K562 (cell line): Measurements from ENCODE around the gene CRABP2. TPM values are rescaled to one million over a fixed set of nuclear protein-coding genes. Genes with fewer than 3 reads are reported as not detected.

Experiments used
- ATAC-seq: fragments of 200-7000 bp; cut with Tn5 transposase; 3 replicates; pipeline ENCODE4 v1.9.1; 2020; ENCODE audit warnings: moderate library complexity
- BruUV-seq: library from RNA; stranded (reverse); fragments of 400-500 nt; replicated peaks from 2 replicates; lab custom pipeline; 2021; lab: Mats Ljungman, UMichigan
- CTCF ChIA-PET: fragments of 300-600 bp; formaldehyde crosslinking; extraction: SDS; loops from one replicate; lab custom pipeline; 2021; ENCODE audit warnings: low intra/inter-chr PET ratio; lab: Yijun Ruan, JAX
- POLR2A ChIA-PET: fragments of 300-600, 350-650 bp; sonication (Branson Sonifier 250); formaldehyde crosslinking; extraction: SDS; loops from one replicate; lab custom pipeline; 2021; ENCODE audit warnings: antibody characterized with exemption, inconsistent platforms; lab: Yijun Ruan, JAX
- DNase-seq, 4 experiments: peaks; one replicate each; pipeline versions ENCODE4 v3.0.0 to v3.0.0-alpha.2; 2011 to 2018; ENCODE audit warnings: low spot score in 3 of 4, mixed read lengths in 3 of 4; ENCODE audit errors: extremely low read depth in 1 of 4
- FAIRE-seq: peaks from 2 replicates; lab custom pipeline; 2011; peaks lifted over from hg19 to GRCh38; lab: Jason Lieb, UNC
- H2AFZ ChIP-seq: 2 replicates; pipeline ENCODE4 v1.6.0; 2011; ENCODE audit warnings: low read depth, low read length, control low read depth, inconsistent platforms
- H3K27ac ChIP-seq: fragments of 200-600 bp; 3 replicates; pipeline ENCODE4 v1.8.0; 2011; ENCODE audit warnings: low read depth, mild to moderate bottlenecking, control low read depth, inconsistent platforms, low read length, moderate library complexity, mixed read lengths; ENCODE audit errors: extremely low read depth
- H3K27me3 ChIP-seq, 2 experiments: fragments of 300-600 bp in 1 of 2; 2 replicates in 1 of 2; 3 replicates in 1 of 2; pipeline versions ENCODE4 v1.6.0 to v1.8.0; 2011; ENCODE audit warnings: inconsistent platforms in 2 of 2, low read length in 2 of 2, mild to moderate bottlenecking in 1 of 2, mixed read lengths in 1 of 2, moderate library complexity in 1 of 2; ENCODE audit not compliant: control insufficient read depth in 2 of 2, insufficient read depth in 2 of 2
- H3K36me3 ChIP-seq: fragments of 300-600 bp; 3 replicates; pipeline ENCODE4 v1.8.0; 2011; ENCODE audit warnings: mild to moderate bottlenecking, low read length, inconsistent platforms; ENCODE audit not compliant: control insufficient read depth, insufficient read depth
- H3K4me1 ChIP-seq, 2 experiments: fragments of 200-600 bp in 1 of 2; replicated peaks in 1 of 2; 2 replicates in 1 of 2; 3 replicates in 1 of 2; pipeline versions ENCODE4 v1.5.1 to v1.8.0; 2011; ENCODE audit warnings: inconsistent platforms in 2 of 2, low read length in 2 of 2, mild to moderate bottlenecking in 1 of 2, mixed read lengths in 1 of 2, moderate library complexity in 1 of 2; ENCODE audit not compliant: control insufficient read depth in 2 of 2, insufficient read depth in 2 of 2
- H3K4me2 ChIP-seq: 2 replicates; pipeline ENCODE4 v1.6.1; 2011; ENCODE audit warnings: low read length, control low read depth, inconsistent platforms, mixed read lengths; ENCODE audit not compliant: insufficient read depth
- H3K4me3 ChIP-seq: fragments of 200-600 bp; sonication (generic), shearing (Covaris generic); 2 replicates; pipeline ENCODE4 v1.5.1; 2016; ENCODE audit warnings: control low read depth, inconsistent platforms
- H3K79me2 ChIP-seq: fragments of 200-600 bp; 3 replicates; pipeline ENCODE4 v1.8.0; 2011; ENCODE audit warnings: low read length, inconsistent platforms; ENCODE audit not compliant: control insufficient read depth, insufficient read depth
- H3K9ac ChIP-seq, 2 experiments: 2 replicates each; pipeline versions ENCODE4 v1.6.0 to v1.6.1; 2011; ENCODE audit warnings: low read depth in 2 of 2, low read length in 2 of 2, control low read depth in 1 of 2, inconsistent platforms in 1 of 2, mild to moderate bottlenecking in 1 of 2, mixed read lengths in 1 of 2; ENCODE audit not compliant: insufficient read depth in 1 of 2
- H3K9me1 ChIP-seq: one replicate; pipeline ENCODE4 v1.6.0; 2011; ENCODE audit warnings: inconsistent platforms, mild to moderate bottlenecking, low read length, moderate library complexity; ENCODE audit not compliant: control insufficient read depth, insufficient read depth
- H3K9me3 ChIP-seq: replicated peaks from 2 replicates; pipeline ENCODE4 v1.5.1; 2011; ENCODE audit warnings: low read depth, low read length, inconsistent platforms; ENCODE audit not compliant: control insufficient read depth, insufficient read depth
- H4K20me1 ChIP-seq: replicated peaks from 2 replicates; pipeline ENCODE4 v1.6.1; 2011; ENCODE audit warnings: low read length, inconsistent platforms, mixed read lengths; ENCODE audit not compliant: control insufficient read depth, insufficient read depth
- HNRNPL ChIP-seq: fragments of 200-400 bp; formaldehyde crosslinking; IDR thresholded peaks from 2 replicates; pipeline ENCODE4 v1.6.1; 2017; ENCODE audit warnings: low read depth, mild to moderate bottlenecking, low read length
- NBN ChIP-seq: fragments of 450-650 bp; IDR thresholded peaks from 2 replicates; pipeline ENCODE4 v1.6.1; 2016; ENCODE audit warnings: low read depth, mild to moderate bottlenecking
- PCBP2 ChIP-seq: fragments of 200-400 bp; formaldehyde crosslinking; IDR thresholded peaks from 2 replicates; pipeline ENCODE4 v1.6.1; 2018; ENCODE audit warnings: low read length, low read depth, mild to moderate bottlenecking, moderate library complexity; ENCODE audit not compliant: poor library complexity, severe bottlenecking
- POU5F1 ChIP-seq: fragments of 150-350 bp; IDR thresholded peaks from 2 replicates; pipeline ENCODE4 v1.6.1; 2014; ENCODE audit warnings: borderline replicate concordance, low read length, low read depth, mild to moderate bottlenecking; ENCODE audit not compliant: partially characterized antibody
- SREBF2 ChIP-seq: sonication (generic); formaldehyde crosslinking; IDR thresholded peaks from 2 replicates; pipeline ENCODE4 v1.4.0; 2020; ENCODE audit warnings: mild to moderate bottlenecking, missing genetic modification reagents
- ZNF134 ChIP-seq: fragments of 250-450 bp; sonication (Bioruptor Pico); conservative IDR thresholded peaks from 2 replicates; pipeline ENCODE4 v1.4.0; 2020
- ZNF184 ChIP-seq: sonication (generic); formaldehyde crosslinking; IDR thresholded peaks from 2 replicates; pipeline ENCODE4 v1.5.0; 2020; ENCODE audit warnings: missing genetic modification reagents
- ZNF23 ChIP-seq: fragments of 250-450 bp; sonication (Bioruptor Pico); IDR thresholded peaks from 2 replicates; pipeline ENCODE4 v1.4.0; 2020; ENCODE audit warnings: mild to moderate bottlenecking
- ZNF24 ChIP-seq: fragments of 450-650 bp; IDR thresholded peaks from 2 replicates; pipeline ENCODE4 v1.6.1; 2016
- ZNF263 ChIP-seq: sonication (generic); formaldehyde crosslinking; IDR thresholded peaks from 2 replicates; pipeline ENCODE4 v1.8.0; 2022; ENCODE audit warnings: mild to moderate bottlenecking, missing genetic modification reagents, borderline replicate concordance
- ZNF780A ChIP-seq: fragments of 250-450 bp; sonication (Bioruptor Pico); IDR thresholded peaks from 2 replicates; pipeline ENCODE4 v1.5.0; 2021; ENCODE audit warnings: mild to moderate bottlenecking
- WGBS: fragments of 100-300 bp; shearing (Covaris generic); methylation state at CpG from one replicate; pipeline ENCODE4 v1.1.6; 2016; ENCODE audit warnings: low coverage, mixed read lengths; ENCODE audit not compliant: insufficient coverage; ENCODE audit errors: missing lambda C conversion rate; 5-methylcytosine and 5-hydroxymethylcytosine counted together
- in situ Hi-C: fragments of 300-500 bp; cut with MboI; formaldehyde crosslinking; loops from 4 replicates; pipeline ENCODE4 v1.15.0; 2018; ENCODE audit warnings: inconsistent platforms, mixed read lengths
- intact Hi-C: fragments of 100-400 bp; cut with micrococcal nuclease; formaldehyde crosslinking; loops from 2 replicates; pipeline ENCODE4 v1.14.2; 2022
- polyA plus RNA-seq, 8 experiments: library from polyadenylated mRNA; depleted of rRNA in 4 of 8; stranded (reverse) in 5 of 8; unstranded in 3 of 8; fragments of >200 nt; fragmentation: Nextera tagmentation in 2 of 8; fragmentation: Illumina TruSeq in 1 of 8; extraction: Ambion mirVana in 2 of 8; extraction: Trizol in 1 of 8; gene quantifications; 2 replicates each; pipeline versions ENCODE4 v1.2.1 to v1.2.3, GENCODE V29; 2011 to 2014; ENCODE audit warnings: inconsistent platforms in 1 of 8, missing spikeins in 1 of 8
- total RNA-seq, 7 experiments: library from RNA; depleted of rRNA in 6 of 7; stranded (reverse); fragments of >200 nt in 6 of 7; fragmentation: Illumina TruSeq in 2 of 7; extraction: Trizol in 2 of 7; gene quantifications; 2 replicates each; pipeline versions ENCODE4 v1.2.1 to v1.2.3, GENCODE V29; 2011 to 2021; ENCODE audit warnings: low replicate concordance in 1 of 7
- TF ChIP-seq, protein P1 (sequence below), 2 experiments: fragments of 450-650 bp; conservative IDR thresholded peaks; 2 replicates each; pipeline ENCODE4 v1.6.1; 2017; ENCODE audit warnings: mild to moderate bottlenecking in 2 of 2, moderate library complexity in 2 of 2
- TF ChIP-seq, protein P2 (sequence below), 2 experiments: fragments of 200-800 bp in 1 of 2; sonication (Bioruptor generic) in 1 of 2; sonication (generic) in 1 of 2; formaldehyde crosslinking in 1 of 2; IDR thresholded peaks in 1 of 2; conservative IDR thresholded peaks in 1 of 2; 2 replicates each; pipeline versions ENCODE4 v1.5.0 to v1.6.1; 2016 to 2020; ENCODE audit warnings: missing compliant biosample characterization in 1 of 2, missing genetic modification characterization in 1 of 2, missing genetic modification reagents in 1 of 2
- TF ChIP-seq, protein P3 (sequence below): fragments of 250-450 bp; sonication (Bioruptor Pico); IDR thresholded peaks from 2 replicates; pipeline ENCODE4 v1.8.0; 2022; ENCODE audit warnings: inconsistent platforms

CRABP2 gene
- total and polyA plus RNA-seq, 9 of the 15 experiments (the other 6 are each of a cell fraction or from before 2014, with no cell fraction given), result 0.30 to 2.5 (median 0.82) TPM

DNA sequence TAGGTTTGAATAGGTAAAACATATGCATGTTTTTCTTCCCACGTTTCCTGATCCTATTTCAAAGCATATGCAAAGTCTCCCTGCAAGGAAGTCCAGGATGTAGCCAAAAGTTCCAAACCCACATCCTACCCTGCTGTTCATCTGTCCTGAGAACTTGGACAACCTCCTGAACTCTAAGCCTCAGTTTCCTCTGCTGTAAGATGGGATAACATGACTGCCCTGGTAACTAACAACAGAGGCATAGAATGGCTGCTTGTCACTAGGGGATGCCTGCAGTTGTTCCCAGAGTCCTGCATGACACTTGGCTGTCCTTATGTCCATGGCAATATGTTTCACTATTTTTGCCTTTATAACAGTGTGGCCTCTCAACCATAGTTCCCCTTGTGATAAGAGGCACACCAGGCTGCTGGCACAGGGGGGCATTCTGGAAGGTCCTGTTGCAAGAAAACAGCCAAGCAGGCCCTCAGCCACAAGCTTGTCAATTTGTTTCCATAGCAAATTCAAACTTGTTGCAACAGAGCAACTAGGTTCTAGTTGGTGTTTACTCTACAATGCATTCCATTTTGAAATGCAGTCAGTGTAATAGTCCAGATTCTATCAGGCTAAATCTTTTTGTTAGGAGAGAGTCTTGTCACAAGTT, 47.6 kb upstream of the CRABP2 start (continued):
- TF ChIP-seq ZNF23 (CRISPR knock-in tag), result no peak
- TF ChIP-seq ZNF263 (CRISPR knock-in tag), result peak; percentile 26; the same call in 1 of the 2 replicates
- TF ChIP-seq, protein P1, sequence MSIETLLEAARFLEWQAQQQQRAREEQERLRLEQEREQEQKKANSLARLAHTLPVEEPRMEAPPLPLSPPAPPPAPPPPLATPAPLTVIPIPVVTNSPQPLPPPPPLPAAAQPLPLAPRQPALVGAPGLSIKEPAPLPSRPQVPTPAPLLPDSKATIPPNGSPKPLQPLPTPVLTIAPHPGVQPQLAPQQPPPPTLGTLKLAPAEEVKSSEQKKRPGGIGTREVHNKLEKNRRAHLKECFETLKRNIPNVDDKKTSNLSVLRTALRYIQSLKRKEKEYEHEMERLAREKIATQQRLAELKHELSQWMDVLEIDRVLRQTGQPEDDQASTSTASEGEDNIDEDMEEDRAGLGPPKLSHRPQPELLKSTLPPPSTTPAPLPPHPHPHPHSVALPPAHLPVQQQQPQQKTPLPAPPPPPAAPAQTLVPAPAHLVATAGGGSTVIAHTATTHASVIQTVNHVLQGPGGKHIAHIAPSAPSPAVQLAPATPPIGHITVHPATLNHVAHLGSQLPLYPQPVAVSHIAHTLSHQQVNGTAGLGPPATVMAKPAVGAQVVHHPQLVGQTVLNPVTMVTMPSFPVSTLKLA (conservative IDR thresholded peaks at IDR 0.05), result 0 out of 4 replicates have a peak, but pooled peaks of 1 of the 2 experiments have one; percentile 35

DNA sequence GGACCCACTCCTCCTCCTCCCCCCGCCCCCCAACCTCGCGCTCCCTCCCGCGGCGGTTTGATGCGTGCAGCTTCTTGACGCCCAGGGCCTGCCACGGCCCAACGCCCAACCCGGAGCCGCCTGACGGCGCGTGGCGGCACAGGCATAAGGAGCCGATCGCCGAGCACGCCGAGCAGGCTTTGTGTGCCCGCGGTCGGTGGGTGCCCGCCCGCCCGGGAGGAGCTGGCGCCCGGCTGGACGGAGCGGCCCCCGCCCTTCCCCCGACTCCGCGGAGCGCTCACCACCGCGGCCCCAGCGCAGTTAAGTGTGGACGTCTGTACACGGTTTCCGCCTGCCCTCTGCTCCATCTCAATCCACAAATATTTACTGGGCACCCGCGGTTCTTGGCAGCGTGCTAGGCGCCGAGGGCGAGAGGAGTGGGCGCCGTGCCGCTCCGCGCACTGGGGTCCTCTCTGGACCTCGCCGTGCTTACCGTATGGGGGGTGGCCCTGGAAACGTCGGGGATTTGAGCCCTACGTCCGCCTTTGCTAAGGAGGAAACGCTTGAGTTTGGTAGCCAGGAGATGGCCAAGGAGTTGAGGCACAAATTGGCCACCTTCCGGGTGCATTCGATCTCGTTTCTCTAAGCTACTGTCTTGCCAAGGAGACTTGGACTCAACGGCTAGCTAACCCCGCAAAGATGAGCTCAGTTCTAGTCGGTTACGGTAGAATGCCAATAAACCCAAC, 46.5 kb upstream of the CRABP2 start:
- Histone ChIP-seq H3K36me3 (peaks cover 28% of the 10 kb centered on the region; the same call in 2 of the 3 replicates), H2AFZ (peak overlapping the region; percentile 72), H3K9ac (peak overlapping the region; percentile 94 to 99), H3K27me3 (no peaks in the 10 kb centered on the region), H3K79me2 (peaks cover 78% of the 10 kb centered on the region), H3K9me3 (no peaks in the 10 kb centered on the region), H4K20me1 (peaks cover 10% of the 10 kb centered on the region), H3K9me1 (no peaks in the 10 kb centered on the region), H3K4me2 (peak overlapping the region; percentile 97), H3K4me3 (peak overlapping the region; percentile 95), H3K27ac (peak overlapping the region; percentile 89), H3K4me1 (peaks cover 35 to 36% of the 10 kb centered on the region in 2 experiments)
- ATAC-seq, result peak; percentile 78
- ChIA-PET POLR2A (interaction anchor here (0.6 to 3.0 kb wide), 10 partner anchors 10 to 108 kb away, joined by 3 to 30 read pairs (median 6); partner anchors contain the start of genes METTL25B, MRPL24, NTRK1 and PRCC), CTCF (no interaction called here)
- BruUV-seq, result no TSS peak
- peak; percentile 90 to 98 (median 94) for DNase-seq
- intact Hi-C loops, result loop anchor here (2.0 kb wide), 1 partner anchor 15 kb away; the partner anchor contains the start of gene PRCC
- WGBS, result under 1% methylated on average over 35 of the region's 68 CpGs
- FAIRE-seq, result peak; percentile 46
- in situ Hi-C loops, result no loop called here
- TF ChIP-seq ZNF780A (CRISPR knock-in tag), result no peak
- TF ChIP-seq ZNF24, result no peak
- no peak for TF ChIP-seq POU5F1
- TF ChIP-seq NBN, result no peak
- TF ChIP-seq ZNF184 (CRISPR knock-in tag), result no peak
- TF ChIP-seq PCBP2, result peak; percentile 40
- TF ChIP-seq HNRNPL, result peak; percentile 100
- TF ChIP-seq SREBF2 (CRISPR knock-in tag), result no peak
- TF ChIP-seq ZNF134, result 0 out of 2 replicates have a peak, but pooled peaks have one; percentile 27
- TF ChIP-seq, protein P2, sequence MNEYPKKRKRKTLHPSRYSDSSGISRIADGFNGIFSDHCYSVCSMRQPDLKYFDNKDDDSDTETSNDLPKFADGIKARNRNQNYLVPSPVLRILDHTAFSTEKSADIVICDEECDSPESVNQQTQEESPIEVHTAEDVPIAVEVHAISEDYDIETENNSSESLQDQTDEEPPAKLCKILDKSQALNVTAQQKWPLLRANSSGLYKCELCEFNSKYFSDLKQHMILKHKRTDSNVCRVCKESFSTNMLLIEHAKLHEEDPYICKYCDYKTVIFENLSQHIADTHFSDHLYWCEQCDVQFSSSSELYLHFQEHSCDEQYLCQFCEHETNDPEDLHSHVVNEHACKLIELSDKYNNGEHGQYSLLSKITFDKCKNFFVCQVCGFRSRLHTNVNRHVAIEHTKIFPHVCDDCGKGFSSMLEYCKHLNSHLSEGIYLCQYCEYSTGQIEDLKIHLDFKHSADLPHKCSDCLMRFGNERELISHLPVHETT (CRISPR knock-in tag; conservative IDR thresholded peaks at IDR 0.05 in 1 of 2, IDR thresholded peaks at IDR 0.05 in 1 of 2), result peak in 1 of 2 experiments; percentile 18; a peak in 2 of 4 replicates
- TF ChIP-seq, protein P3, sequence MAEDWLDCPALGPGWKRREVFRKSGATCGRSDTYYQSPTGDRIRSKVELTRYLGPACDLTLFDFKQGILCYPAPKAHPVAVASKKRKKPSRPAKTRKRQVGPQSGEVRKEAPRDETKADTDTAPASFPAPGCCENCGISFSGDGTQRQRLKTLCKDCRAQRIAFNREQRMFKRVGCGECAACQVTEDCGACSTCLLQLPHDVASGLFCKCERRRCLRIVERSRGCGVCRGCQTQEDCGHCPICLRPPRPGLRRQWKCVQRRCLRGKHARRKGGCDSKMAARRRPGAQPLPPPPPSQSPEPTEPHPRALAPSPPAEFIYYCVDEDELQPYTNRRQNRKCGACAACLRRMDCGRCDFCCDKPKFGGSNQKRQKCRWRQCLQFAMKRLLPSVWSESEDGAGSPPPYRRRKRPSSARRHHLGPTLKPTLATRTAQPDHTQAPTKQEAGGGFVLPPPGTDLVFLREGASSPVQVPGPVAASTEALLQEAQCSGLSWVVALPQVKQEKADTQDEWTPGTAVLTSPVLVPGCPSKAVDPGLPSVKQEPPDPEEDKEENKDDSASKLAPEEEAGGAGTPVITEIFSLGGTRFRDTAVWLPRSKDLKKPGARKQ (CRISPR knock-in tag), result no peak
